HFFc6 (cell line): Measurements from ENCODE around the gene PPM1M. TPM values are rescaled to one million over a fixed set of nuclear protein-coding genes. Genes with fewer than 3 reads are reported as not detected.

Source experiments
- DNase-seq: peaks from one replicate; pipeline ENCODE4 v3.0.0-alpha.2; 2018
- H3K27ac Mint-ChIP-seq: 2 replicates; pipeline ENCODE4 v1.8.0; 2020; ENCODE audit warnings: mild to moderate bottlenecking, mixed read lengths
- H3K27me3 Mint-ChIP-seq: 2 replicates; pipeline ENCODE4 v1.8.0; 2021; ENCODE audit warnings: mild to moderate bottlenecking, moderate library complexity, mixed read lengths; ENCODE audit not compliant: insufficient read depth
- H3K36me3 Mint-ChIP-seq: 2 replicates; pipeline ENCODE4 v1.8.0; 2021; ENCODE audit warnings: low read depth, mixed read lengths
- H3K4me1 Mint-ChIP-seq: 2 replicates; pipeline ENCODE4 v1.8.0; 2020; ENCODE audit warnings: low read depth, mixed read lengths
- H3K4me3 Mint-ChIP-seq: 2 replicates; pipeline ENCODE4 v1.8.0; 2020; ENCODE audit warnings: mild to moderate bottlenecking, moderate library complexity, mixed read lengths
- H3K9me3 Mint-ChIP-seq: 2 replicates; pipeline ENCODE4 v1.8.0; 2020; ENCODE audit warnings: mild to moderate bottlenecking, mixed read lengths
- total RNA-seq, 6 experiments: library from RNA; stranded (reverse); fragmentation: NEBNext Ultra II Directional; extraction: Animal tissue kit (Norgen Biotek cat#: 25700); gene quantifications; 2 replicates in 1 of 6; 3 replicates in 5 of 6; pipeline ENCODE4 v1.2.3, GENCODE V29; 2021
- TF ChIP-seq, protein P1 (sequence below): fragments of 200-600 bp; sonication (generic); IDR thresholded peaks from 2 replicates; pipeline ENCODE4 v1.5.0; 2021; ENCODE audit warnings: antibody characterized with exemption, mild to moderate bottlenecking

The PPM1M gene
- total RNA-seq, 6 experiments from 2014 or later = 20.8 to 23.4 (median 20.9) TPM

DNA sequence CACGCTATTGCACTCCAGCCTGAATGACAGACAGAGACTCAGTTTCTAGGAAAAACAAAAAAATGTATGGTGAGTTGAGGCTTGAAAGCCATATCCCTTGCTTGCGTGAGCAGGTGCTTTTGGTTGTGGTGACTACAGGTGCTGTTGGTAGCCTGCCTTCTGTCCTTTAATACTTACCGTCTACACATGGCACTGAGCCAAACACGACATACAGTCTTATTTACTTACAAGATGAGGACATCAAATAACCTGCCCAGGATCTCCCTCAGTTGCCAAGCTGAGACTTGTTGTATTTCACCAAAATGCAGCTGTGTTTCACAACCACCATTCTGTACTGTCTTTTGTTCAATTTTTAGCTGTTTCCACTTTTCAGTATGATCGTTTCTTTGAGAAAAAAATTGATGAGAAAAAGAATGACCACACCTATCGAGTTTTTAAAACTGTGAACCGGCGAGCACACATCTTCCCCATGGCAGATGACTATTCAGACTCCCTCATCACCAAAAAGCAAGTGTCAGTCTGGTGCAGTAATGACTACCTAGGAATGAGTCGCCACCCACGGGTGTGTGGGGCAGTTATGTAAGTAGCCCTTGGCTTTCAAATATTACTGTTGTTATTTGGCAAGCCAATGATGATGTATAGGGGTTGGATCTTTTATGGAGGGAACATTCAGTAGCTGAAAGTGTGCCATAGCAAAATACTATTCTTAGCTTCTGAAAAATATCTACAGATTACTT lies 41.1 kb upstream of the PPM1M start:
- Mint-ChIP-seq H3K9me3 (no peaks in the 10 kb centered on the region), H3K27me3 (no peaks in the 10 kb centered on the region; the same call in 1 of the 2 replicates), H3K27ac (no peak overlapping the region), H3K4me1 (peaks cover 13% of the 10 kb centered on the region), H3K36me3 (peaks cover 58% of the 10 kb centered on the region), H3K4me3 (no peak overlapping the region)
- TF ChIP-seq, protein P1, sequence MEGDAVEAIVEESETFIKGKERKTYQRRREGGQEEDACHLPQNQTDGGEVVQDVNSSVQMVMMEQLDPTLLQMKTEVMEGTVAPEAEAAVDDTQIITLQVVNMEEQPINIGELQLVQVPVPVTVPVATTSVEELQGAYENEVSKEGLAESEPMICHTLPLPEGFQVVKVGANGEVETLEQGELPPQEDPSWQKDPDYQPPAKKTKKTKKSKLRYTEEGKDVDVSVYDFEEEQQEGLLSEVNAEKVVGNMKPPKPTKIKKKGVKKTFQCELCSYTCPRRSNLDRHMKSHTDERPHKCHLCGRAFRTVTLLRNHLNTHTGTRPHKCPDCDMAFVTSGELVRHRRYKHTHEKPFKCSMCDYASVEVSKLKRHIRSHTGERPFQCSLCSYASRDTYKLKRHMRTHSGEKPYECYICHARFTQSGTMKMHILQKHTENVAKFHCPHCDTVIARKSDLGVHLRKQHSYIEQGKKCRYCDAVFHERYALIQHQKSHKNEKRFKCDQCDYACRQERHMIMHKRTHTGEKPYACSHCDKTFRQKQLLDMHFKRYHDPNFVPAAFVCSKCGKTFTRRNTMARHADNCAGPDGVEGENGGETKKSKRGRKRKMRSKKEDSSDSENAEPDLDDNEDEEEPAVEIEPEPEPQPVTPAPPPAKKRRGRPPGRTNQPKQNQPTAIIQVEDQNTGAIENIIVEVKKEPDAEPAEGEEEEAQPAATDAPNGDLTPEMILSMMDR = no peak
- no peak for DNase-seq

DNA sequence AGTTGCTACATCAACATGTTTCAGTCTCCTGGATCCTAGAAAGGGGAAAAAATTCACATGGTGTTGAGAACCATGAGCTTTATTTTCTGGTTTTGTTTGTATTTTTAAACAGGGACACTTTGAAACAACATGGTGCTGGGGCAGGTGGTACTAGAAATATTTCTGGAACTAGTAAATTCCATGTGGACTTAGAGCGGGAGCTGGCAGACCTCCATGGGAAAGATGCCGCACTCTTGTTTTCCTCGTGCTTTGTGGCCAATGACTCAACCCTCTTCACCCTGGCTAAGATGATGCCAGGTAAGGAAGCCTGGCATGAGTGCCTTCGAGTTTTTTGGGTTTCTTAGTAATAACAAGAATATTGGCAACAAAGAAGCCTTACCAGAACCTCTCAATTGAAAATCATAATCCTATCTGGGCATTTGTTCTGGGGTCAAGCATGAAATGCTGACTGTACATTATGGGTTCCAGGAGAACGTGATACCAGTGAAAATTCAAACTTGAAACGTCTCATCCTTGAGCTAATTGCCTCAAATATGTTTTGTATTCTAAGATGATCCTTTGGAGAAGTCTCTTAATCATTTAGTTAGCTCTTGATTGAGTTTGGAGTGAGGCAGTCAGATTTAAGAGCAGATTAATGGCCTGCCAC lies 39.7 kb upstream of the PPM1M start:
- Mint-ChIP-seq H3K27me3 (no peaks in the 10 kb centered on the region; the same call in 1 of the 2 replicates), H3K4me3 (no peak overlapping the region), H3K36me3 (peaks cover 59% of the 10 kb centered on the region), H3K27ac (no peak overlapping the region), H3K9me3 (no peaks in the 10 kb centered on the region), H3K4me1 (peaks cover 11% of the 10 kb centered on the region)
- DNase-seq = no peak
- TF ChIP-seq, protein P1 = no peak

DNA sequence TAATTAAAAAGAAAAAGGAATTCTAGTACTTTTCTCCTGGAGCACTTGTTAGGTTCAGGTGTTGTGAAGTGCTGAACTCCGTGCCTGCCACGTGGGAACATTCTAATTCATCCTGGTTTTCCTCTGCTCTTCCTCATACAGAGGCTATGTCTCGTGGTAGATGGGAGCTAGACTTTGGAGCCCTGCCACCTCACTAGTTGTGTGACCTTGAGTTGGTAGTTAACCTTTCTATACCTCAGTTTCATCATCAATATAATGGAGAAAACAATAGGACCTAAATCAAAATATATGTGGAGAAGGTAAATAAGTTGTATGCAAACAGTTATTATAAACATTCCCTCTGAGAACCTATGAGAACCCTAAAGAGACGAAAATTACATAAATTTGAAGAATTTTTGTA lies 37.0 kb upstream of the PPM1M start:
- no peak overlapping the region for H3K27ac Mint-ChIP-seq
- DNase-seq = no peak
- H3K4me1 Mint-ChIP-seq = peaks cover 8% of the 10 kb centered on the region; the same call in 1 of the 2 replicates
- no peaks in the 10 kb centered on the region for H3K9me3 Mint-ChIP-seq
- peaks cover 47% of the 10 kb centered on the region for H3K36me3 Mint-ChIP-seq
- no peak overlapping the region for H3K4me3 Mint-ChIP-seq
- TF ChIP-seq, protein P1 = no peak
- no peaks in the 10 kb centered on the region; the same call in 1 of the 2 replicates for H3K27me3 Mint-ChIP-seq

DNA sequence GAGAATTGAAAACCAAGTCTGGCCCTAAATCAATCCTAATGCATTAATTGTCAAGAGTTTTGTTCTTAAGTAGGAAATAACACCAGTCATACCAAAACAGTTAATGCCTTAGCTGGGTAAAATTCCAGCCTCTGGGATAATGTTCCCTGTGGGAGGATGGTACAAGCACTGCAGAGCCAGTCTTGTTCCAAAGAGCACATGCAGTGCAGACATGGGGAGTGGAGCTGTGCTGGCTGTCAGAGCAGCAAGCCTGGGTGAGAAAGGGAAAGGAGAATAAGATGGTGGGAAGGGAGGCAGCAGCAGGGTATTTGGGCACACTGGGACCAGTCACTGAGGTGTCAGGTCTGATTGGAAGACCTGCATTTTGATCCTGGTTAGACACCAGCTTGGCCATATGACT lies 35.5 kb upstream of the PPM1M start:
- peaks cover 5% of the 10 kb centered on the region; the same call in 1 of the 2 replicates for H3K4me1 Mint-ChIP-seq
- DNase-seq = no peak
- H3K4me3 Mint-ChIP-seq = no peak overlapping the region
- peaks cover 45% of the 10 kb centered on the region for H3K36me3 Mint-ChIP-seq
- H3K27ac Mint-ChIP-seq = no peak overlapping the region
- no peaks in the 10 kb centered on the region for H3K9me3 Mint-ChIP-seq
- TF ChIP-seq, protein P1 = no peak
- H3K27me3 Mint-ChIP-seq = no peaks in the 10 kb centered on the region; the same call in 1 of the 2 replicates

DNA sequence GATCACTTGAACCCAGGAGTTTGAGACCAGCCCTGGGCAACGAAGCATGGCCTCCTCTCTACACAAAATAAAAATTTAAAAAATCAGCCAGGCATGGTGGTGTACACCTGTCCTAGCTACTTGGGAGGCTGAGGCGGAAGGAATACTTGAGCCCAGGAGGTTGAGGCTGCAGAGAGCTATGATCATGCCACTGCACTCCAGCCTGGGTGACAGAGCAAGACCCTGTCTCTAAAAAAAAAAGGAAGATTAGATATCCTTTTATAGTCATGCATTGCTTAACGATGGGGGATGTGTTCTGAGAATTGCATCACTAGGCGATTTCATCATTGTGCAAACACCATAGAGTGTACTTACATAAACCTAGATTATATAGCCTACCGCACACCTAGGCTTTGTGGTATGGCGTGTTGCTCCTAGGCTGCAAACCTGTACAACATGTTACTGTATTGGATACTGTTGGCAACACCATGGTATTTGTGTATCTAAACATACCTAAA lies 35.0 kb upstream of the PPM1M start:
- H3K4me3 Mint-ChIP-seq = no peak overlapping the region
- H3K27me3 Mint-ChIP-seq = peaks cover 2% of the 10 kb centered on the region
- H3K9me3 Mint-ChIP-seq = no peaks in the 10 kb centered on the region
- no peak overlapping the region for H3K27ac Mint-ChIP-seq
- peaks cover 49% of the 10 kb centered on the region for H3K36me3 Mint-ChIP-seq
- DNase-seq = no peak
- TF ChIP-seq, protein P1 = no peak
- peaks cover 5% of the 10 kb centered on the region; the same call in 1 of the 2 replicates for H3K4me1 Mint-ChIP-seq
